GM12873 (cell line): ENCODE data around the gene ARMC2.
A peak's percentile ranks its signal among the peaks of the same experiment; 100 is the strongest.

Experiments used
- CTCF ChIP-seq: IDR thresholded peaks from 2 replicates; pipeline ENCODE4 v1.5.1; 2012; ENCODE audit warnings: low read depth, mild to moderate bottlenecking, moderate library complexity, low read length, control low read depth; ENCODE audit not compliant: insufficient read depth; ENCODE audit errors: missing control alignments

Gene ARMC2

DNA sequence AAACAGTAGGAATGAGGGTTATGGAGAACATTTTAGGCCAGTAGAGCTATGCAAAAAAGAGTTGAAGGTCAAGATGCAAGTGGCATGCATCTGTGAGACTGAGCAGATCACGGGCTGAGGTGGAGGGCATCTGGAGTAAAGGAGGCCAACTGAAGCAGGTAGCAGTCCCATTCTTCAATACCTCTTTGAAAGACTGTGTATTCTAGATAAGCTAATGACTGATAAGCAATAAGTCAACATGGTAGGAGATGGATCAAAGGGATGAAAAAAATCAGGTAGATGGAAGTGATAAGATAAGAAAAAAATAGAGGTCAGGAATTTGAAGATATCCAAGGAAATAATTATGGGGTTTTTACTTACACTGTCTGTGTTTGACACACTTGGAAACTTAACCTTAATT lies 55.6 kb downstream of the ARMC2 start:
- TF ChIP-seq CTCF = no peak

DNA sequence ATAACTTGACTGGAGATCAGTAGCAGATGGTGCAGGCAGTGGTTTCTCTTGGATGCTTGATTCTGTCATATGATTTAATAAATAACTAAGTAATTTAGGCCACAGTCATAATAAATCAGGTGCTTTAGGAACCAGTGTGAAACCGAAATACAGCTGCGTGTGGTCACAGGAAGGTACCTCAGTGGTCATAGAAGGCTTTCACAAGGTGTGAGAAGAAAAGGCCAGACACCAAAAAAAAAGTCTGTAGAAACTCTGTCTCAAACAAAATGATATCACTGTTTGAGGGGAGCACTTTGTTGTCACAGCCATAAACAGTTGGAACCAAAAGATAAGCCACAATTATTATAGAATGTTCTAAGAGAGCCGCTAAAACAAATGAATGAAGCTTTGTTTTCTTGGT lies 56.5 kb downstream of the ARMC2 start:
- no peak for TF ChIP-seq CTCF

- peak; percentile 78 for TF ChIP-seq CTCF
These were observed 66.2 kb downstream of the ARMC2 start for GRCh38 chr6:108914235-108915022.

DNA sequence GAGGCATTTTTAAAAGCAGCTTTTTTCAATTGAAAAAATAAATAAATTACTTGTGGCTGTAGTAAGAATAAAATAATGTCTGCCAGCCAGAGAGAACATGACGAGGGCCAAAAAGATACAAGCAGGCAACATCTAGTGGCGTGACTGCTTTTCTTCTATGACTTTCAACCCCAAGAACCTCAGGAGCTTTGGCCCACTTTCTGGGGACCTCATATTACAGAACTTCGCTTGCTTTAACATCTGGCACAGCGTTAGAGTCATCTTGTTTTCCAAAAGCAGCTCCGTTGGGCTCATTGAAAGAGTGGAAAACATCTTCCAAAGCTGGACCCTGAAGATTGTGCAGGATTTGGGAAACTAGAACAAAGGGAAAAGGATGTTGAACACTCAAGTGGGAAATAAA lies 67.0 kb downstream of the ARMC2 start:
- no peak for TF ChIP-seq CTCF

DNA sequence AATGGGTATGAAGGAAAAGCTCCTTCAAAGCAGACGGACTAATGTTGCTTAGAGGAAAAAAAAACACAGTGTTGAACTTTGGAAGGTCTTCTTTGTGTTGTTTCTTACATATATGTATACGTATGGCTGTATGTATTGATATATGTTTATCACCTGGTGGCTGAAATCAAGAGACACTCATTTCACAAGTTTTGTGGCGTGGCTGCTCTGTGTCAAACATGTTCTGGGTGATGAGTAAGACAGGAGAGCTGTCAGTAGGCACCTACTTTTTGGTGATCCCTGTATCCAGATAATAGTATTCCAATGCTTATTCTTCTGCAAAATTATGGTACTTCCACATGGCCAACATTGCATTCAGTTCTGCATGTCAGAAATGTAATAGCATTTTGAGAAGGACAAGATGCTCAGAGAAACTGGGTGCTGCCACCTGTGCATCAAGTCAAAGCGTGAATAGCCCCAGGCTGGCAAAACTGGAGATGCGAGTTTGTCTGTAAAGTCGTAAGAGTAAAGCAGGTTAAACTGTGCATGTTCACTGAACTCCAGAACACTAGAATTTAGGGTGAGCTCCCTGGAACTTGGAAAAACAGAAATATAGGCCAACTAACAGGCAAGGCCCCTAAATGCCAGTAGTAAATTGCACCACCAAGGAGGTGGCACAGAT lies 67.9 kb downstream of the ARMC2 start:
- TF ChIP-seq CTCF = no peak

DNA sequence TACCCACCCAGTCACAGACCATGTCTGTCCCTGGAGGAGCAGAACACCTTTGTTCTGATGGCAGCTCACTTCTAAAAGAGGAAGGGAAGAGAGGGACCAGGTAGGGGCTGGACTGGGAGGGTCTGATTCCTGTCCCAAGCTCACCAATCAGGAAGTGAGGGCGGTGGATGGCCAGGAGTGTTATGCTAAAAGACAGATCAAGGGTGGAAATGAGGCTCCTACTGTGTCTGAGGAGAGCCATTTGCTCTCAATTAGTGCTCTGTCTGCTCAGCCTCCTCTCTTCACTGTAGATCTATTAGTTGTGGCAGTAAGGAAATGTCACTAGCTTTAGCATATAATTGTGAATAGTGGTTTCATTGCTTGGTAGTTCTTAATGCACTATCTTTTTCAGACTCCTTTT lies 72.5 kb downstream of the ARMC2 start:
- TF ChIP-seq CTCF = no peak

DNA sequence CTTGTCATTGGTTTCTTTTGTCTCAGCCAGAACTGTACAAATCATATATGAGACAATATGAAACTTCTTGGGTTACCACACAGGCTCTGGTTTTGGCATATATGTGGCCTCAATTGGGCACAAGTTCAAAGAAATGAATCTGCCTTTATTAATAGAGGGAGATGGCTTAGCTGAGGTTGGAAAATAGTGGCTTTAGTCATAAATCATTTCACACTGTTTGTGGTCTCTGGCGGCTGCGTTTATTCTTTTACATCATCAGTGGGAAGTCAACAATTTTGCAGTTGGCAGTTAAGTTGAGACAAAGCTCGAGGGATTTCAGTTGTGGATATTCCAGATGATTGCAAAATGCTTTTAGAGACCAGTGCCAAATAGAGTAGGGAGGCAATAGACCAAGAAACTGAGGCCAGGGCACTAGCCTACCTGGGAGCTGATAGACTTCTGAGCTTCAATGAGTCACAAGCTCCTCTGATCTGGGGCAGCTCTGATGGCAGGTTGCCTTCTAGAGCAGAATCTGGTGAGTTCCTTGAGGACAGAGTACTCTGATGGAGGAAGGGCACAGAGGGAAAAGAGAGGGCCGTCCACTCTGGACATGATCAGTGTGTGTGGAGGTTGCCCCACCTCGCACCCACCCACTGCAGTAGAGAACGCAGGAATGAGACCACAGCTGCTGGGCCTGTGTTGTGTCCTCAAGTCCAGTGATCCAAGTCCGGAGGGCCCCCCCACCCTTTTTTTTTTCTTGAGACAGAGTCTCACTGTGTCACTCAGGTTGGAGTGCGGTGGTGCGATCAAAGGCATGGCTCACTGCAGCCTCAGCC lies 73.5 kb downstream of the ARMC2 start:
- no peak for TF ChIP-seq CTCF
